HT1080 (cell line): Measurements from ENCODE around the gene COX7A2L. TPM values are rescaled to one million over a fixed set of nuclear protein-coding genes. Genes with fewer than 3 reads are reported as not detected.

Source experiments
- DNase-seq: peaks from one replicate; pipeline ENCODE4 v3.0.0-alpha.2; 2015; ENCODE audit warnings: low read depth
- total RNA-seq: library from RNA; depleted of rRNA; stranded (reverse); fragments of >200 nt; shearing (Covaris generic); gene quantifications from 2 replicates; pipeline ENCODE4 v1.2.3, GENCODE V29; 2014; rRNA removed

COX7A2L gene
- total RNA-seq, 1 experiment from 2014 or later, result 130 TPM

GRCh38 chr2:42321452-42322064, 39.5 kb downstream of the COX7A2L start:
- no peak for DNase-seq

- no peak for DNase-seq
Measured at GRCh38 chr2:42319265-42319664, 41.8 kb downstream of the COX7A2L start.

GRCh38 chr2:42317945-42318344, 43.1 kb downstream of the COX7A2L start:
- no peak for DNase-seq

- DNase-seq, result no peak
Measured at GRCh38 chr2:42317486-42317885, 43.5 kb downstream of the COX7A2L start.

- no peak for DNase-seq
Measured at GRCh38 chr2:42316910-42317309, 44.1 kb downstream of the COX7A2L start.

GRCh38 chr2:42315844-42316470, 45.1 kb downstream of the COX7A2L start:
- DNase-seq, result no peak

- DNase-seq, result peak; percentile 93
Measured at GRCh38 chr2:42314892-42315468, 46.0 kb downstream of the COX7A2L start.

- DNase-seq, result no peak
Measured at GRCh38 chr2:42312106-42312505, 48.9 kb downstream of the COX7A2L start.

- no peak for DNase-seq
Measured at GRCh38 chr2:42310007-42310515, 51.0 kb downstream of the COX7A2L start.

GRCh38 chr2:42309366-42309765, 51.7 kb downstream of the COX7A2L start:
- no peak for DNase-seq

- no peak for DNase-seq
Measured at GRCh38 chr2:42307180-42307579, 53.8 kb downstream of the COX7A2L start.

- DNase-seq, result no peak
Measured at GRCh38 chr2:42304059-42304713, 56.8 kb downstream of the COX7A2L start.

GRCh38 chr2:42303252-42303651, 57.8 kb downstream of the COX7A2L start:
- no peak for DNase-seq

- no peak for DNase-seq
Measured at GRCh38 chr2:42300527-42300926, 60.5 kb downstream of the COX7A2L start.

Other genes starting within 250 kb of the COX7A2L start
- 29.2 and 36.8 TPM in 2 replicates for gene EML4, start 191.9 kb downstream of the COX7A2L start, total RNA-seq
- gene KCNG3, start 132.8 kb upstream of the COX7A2L start, total RNA-seq, result 1.3 and 1.5 TPM in 2 replicates
- gene MTA3, start 207.4 kb upstream of the COX7A2L start, total RNA-seq, result 14.0 and 24.0 TPM in 2 replicates